ENCODE results near the gene SMIM26. TPM values are rescaled to one million over a fixed set of nuclear protein-coding genes. Genes with fewer than 3 reads are reported as not detected.

The SMIM26 gene
- total RNA-seq, 1 experiment from 2014 or later: 99.3 TPM

- Histone ChIP-seq H3K36me3 (ENCODE audit: control insufficient read depth, insufficient read depth, low read length) (peaks cover 4% of the 10 kb centered on the region), H3K4me1 (no peaks in the 10 kb centered on the region), H3K27me3 (replicated peaks; ENCODE audit: control insufficient read depth, insufficient read depth, low read length) (no peaks in the 10 kb centered on the region), H3K4me3 (ENCODE audit: low read depth, low read length) (no peak overlapping the region), H3K9me3 (no peaks in the 10 kb centered on the region)
- no peaks in the 10 kb centered on the region for H3K9me3 Mint-ChIP-seq (ENCODE audit: unreplicated experiment)
- intact Hi-C loops (cut with micrococcal nuclease; ENCODE audit: unreplicated experiment): no loop called here
- no peak overlapping the region for H3K4me3 Mint-ChIP-seq (ENCODE audit: unreplicated experiment)
- H3K4me1 Mint-ChIP-seq (ENCODE audit: low read depth, unreplicated experiment): peaks cover 4% of the 10 kb centered on the region
- no peaks in the 10 kb centered on the region for H3K27me3 Mint-ChIP-seq (ENCODE audit: insufficient read depth, unreplicated experiment)
- CTCF ChIA-PET: no interaction called here
- BruUV-seq (replicated peaks): no TSS peak
- no peak overlapping the region for H3K27ac Mint-ChIP-seq (ENCODE audit: unreplicated experiment)
- peaks cover 78% of the 10 kb centered on the region for H3K36me3 Mint-ChIP-seq (ENCODE audit: insufficient read depth, unreplicated experiment)
- TF ChIP-seq CTCF (IDR thresholded peaks at IDR 0.05; ENCODE audit: insufficient read depth in 1 of 2, low read depth in 1 of 2, low read length in 1 of 2, severe bottlenecking in 1 of 2, unreplicated experiment in 1 of 2): no peak
- no peak for DNase-seq
- POLR2A ChIA-PET: no interaction called here
These were observed 39.4 kb upstream of the SMIM26 start for GRCh38 chr20:18527836-18528235.

GRCh38 chr20:18529041-18529440 lies 38.2 kb upstream of the SMIM26 start:
- H3K4me3 ChIP-seq (ENCODE audit: low read depth, low read length): no peak overlapping the region
- ChIA-PET CTCF (no interaction called here), POLR2A (no interaction called here)
- Mint-ChIP-seq H3K27me3 (ENCODE audit: insufficient read depth, unreplicated experiment) (no peaks in the 10 kb centered on the region), H3K4me1 (ENCODE audit: low read depth, unreplicated experiment) (peaks cover 4% of the 10 kb centered on the region), H3K36me3 (ENCODE audit: insufficient read depth, unreplicated experiment) (peaks cover 86% of the 10 kb centered on the region), H3K27ac (ENCODE audit: unreplicated experiment) (no peak overlapping the region), H3K9me3 (ENCODE audit: unreplicated experiment) (no peaks in the 10 kb centered on the region), H3K4me3 (ENCODE audit: unreplicated experiment) (no peak overlapping the region)
- no peaks in the 10 kb centered on the region for H3K4me1 ChIP-seq
- no peaks in the 10 kb centered on the region for H3K27me3 ChIP-seq (replicated peaks; ENCODE audit: control insufficient read depth, insufficient read depth, low read length)
- intact Hi-C loops (cut with micrococcal nuclease; ENCODE audit: unreplicated experiment): no loop called here
- DNase-seq: no peak
- peaks cover 4% of the 10 kb centered on the region for H3K36me3 ChIP-seq (ENCODE audit: control insufficient read depth, insufficient read depth, low read length)
- no TSS peak for BruUV-seq (replicated peaks)
- H3K9me3 ChIP-seq: no peaks in the 10 kb centered on the region
- no peak for TF ChIP-seq CTCF (IDR thresholded peaks at IDR 0.05; ENCODE audit: insufficient read depth in 1 of 2, low read depth in 1 of 2, low read length in 1 of 2, severe bottlenecking in 1 of 2, unreplicated experiment in 1 of 2)

- Mint-ChIP-seq H3K4me1 (ENCODE audit: low read depth, unreplicated experiment) (no peaks in the 10 kb centered on the region), H3K4me3 (ENCODE audit: unreplicated experiment) (no peak overlapping the region), H3K36me3 (ENCODE audit: insufficient read depth, unreplicated experiment) (peaks cover 84% of the 10 kb centered on the region), H3K9me3 (ENCODE audit: unreplicated experiment) (no peaks in the 10 kb centered on the region), H3K27ac (ENCODE audit: unreplicated experiment) (no peak overlapping the region), H3K27me3 (ENCODE audit: insufficient read depth, unreplicated experiment) (no peaks in the 10 kb centered on the region)
- Histone ChIP-seq H3K4me1 (no peaks in the 10 kb centered on the region), H3K9me3 (no peaks in the 10 kb centered on the region), H3K27me3 (replicated peaks; ENCODE audit: control insufficient read depth, insufficient read depth, low read length) (no peaks in the 10 kb centered on the region), H3K36me3 (ENCODE audit: control insufficient read depth, insufficient read depth, low read length) (0 out of 2 replicates have a peak, but pooled peaks cover 1% of the 10 kb centered on the region), H3K4me3 (ENCODE audit: low read depth, low read length) (no peak overlapping the region)
- intact Hi-C loops (cut with micrococcal nuclease; ENCODE audit: unreplicated experiment): no loop called here
- BruUV-seq (replicated peaks): no TSS peak
- DNase-seq: no peak
- CTCF ChIA-PET: no interaction called here
- POLR2A ChIA-PET: no interaction called here
- no peak for TF ChIP-seq CTCF (IDR thresholded peaks at IDR 0.05; ENCODE audit: insufficient read depth in 1 of 2, low read depth in 1 of 2, low read length in 1 of 2, severe bottlenecking in 1 of 2, unreplicated experiment in 1 of 2)
These were observed 34.6 kb upstream of the SMIM26 start for GRCh38 chr20:18532626-18533025.

Data from Caco-2 (cell line).